Panc1 (cell line): ENCODE measurements around the gene CDHR2. TPM values are rescaled to one million over a fixed set of nuclear protein-coding genes. Genes with fewer than 3 reads are reported as not detected.

Experiments
- ATAC-seq: fragments of 200-7000 bp; cut with Tn5 transposase; 2 replicates; pipeline ENCODE4 v1.9.1; 2020; ENCODE audit warnings: mild to moderate bottlenecking, moderate library complexity
- BruUV-seq: library from RNA; stranded (reverse); fragments of 400-500 nt; replicated peaks from 2 replicates; lab custom pipeline; 2021; lab: Mats Ljungman, UMichigan
- CTCF ChIA-PET: fragments of 300-600 bp; sonication (Branson Sonifier 250); formaldehyde crosslinking; loops from one replicate; lab custom pipeline; 2022; ENCODE audit warnings: antibody characterized with exemption; lab: Charles Lee
- POLR2A ChIA-PET: fragments of 300-600 bp; sonication (Branson Sonifier 250); formaldehyde crosslinking; loops from one replicate; lab custom pipeline; 2022; ENCODE audit warnings: antibody characterized with exemption; lab: Charles Lee
- DNase-seq: peaks from one replicate; pipeline ENCODE4 v3.0.0-alpha.2; 2010; ENCODE audit warnings: low read depth, low spot score
- H3K27ac ChIP-seq: 2 replicates; pipeline ENCODE4 v1.5.1; 2011; ENCODE audit warnings: mild to moderate bottlenecking, low read length, inconsistent platforms
- H3K27me3 ChIP-seq: fragments of 200-500 bp; sonication (Bioruptor generic); 2 replicates; pipeline ENCODE4 v1.6.0; 2014; ENCODE audit warnings: low read length, inconsistent platforms; ENCODE audit not compliant: control insufficient read depth, insufficient read depth
- H3K36me3 ChIP-seq: fragments of 200-500 bp; sonication (Bioruptor generic); 2 replicates; pipeline ENCODE4 v1.5.1; 2014; ENCODE audit warnings: inconsistent platforms, mild to moderate bottlenecking, low read length, moderate library complexity; ENCODE audit not compliant: control insufficient read depth, insufficient read depth
- H3K4me1 ChIP-seq: 2 replicates; pipeline ENCODE4 v1.5.1; 2011; ENCODE audit warnings: inconsistent platforms, mild to moderate bottlenecking, low read length, moderate library complexity; ENCODE audit not compliant: control insufficient read depth, insufficient read depth
- H3K4me3 ChIP-seq, 2 experiments: 2 replicates each; pipeline ENCODE4 v1.5.1; 2011 to 2012; ENCODE audit warnings: low read depth in 2 of 2, low read length in 2 of 2, mild to moderate bottlenecking in 2 of 2, inconsistent platforms in 1 of 2, moderate library complexity in 1 of 2
- H3K9me3 ChIP-seq: fragments of 200-500 bp; sonication (Bioruptor generic); 2 replicates; pipeline ENCODE4 v1.5.1; 2014; ENCODE audit warnings: low read depth, mild to moderate bottlenecking, inconsistent platforms, low read length, moderate library complexity; ENCODE audit not compliant: control insufficient read depth, insufficient read depth
- POLR2AphosphoS5 ChIP-seq: IDR thresholded peaks from 2 replicates; pipeline ENCODE4 v1.6.1; 2012; ENCODE audit warnings: mild to moderate bottlenecking, low read depth, low read length, moderate library complexity
- SIN3A ChIP-seq: IDR thresholded peaks from 2 replicates; pipeline ENCODE4 v1.6.1; 2012; ENCODE audit warnings: low read depth, mild to moderate bottlenecking, low read length, moderate library complexity, borderline replicate concordance; ENCODE audit not compliant: insufficient read depth
- TCF7L2 ChIP-seq: IDR thresholded peaks from 2 replicates; pipeline ENCODE4 v1.6.1; 2011; ENCODE audit warnings: mild to moderate bottlenecking, low read depth, low read length, inconsistent platforms
- in situ Hi-C: cut with HindIII; loops from 2 replicates; pipeline ENCODE4 v1.10.0; 2016; ENCODE audit warnings: low sequenced_read_pairs, low pct_unique_long_range_greater_than_20kb
- intact Hi-C: fragments of 100-400 bp; cut with micrococcal nuclease; formaldehyde crosslinking; loops from one replicate; pipeline ENCODE4 v1.10.0; 2022; ENCODE audit not compliant: unreplicated experiment
- total RNA-seq: library from RNA; stranded (reverse); gene quantifications from one replicate; pipeline ENCODE4 v1.2.1, GENCODE V29; 2021; ENCODE audit not compliant: unreplicated experiment
- TF ChIP-seq, protein P1 (sequence below), 2 experiments: IDR thresholded peaks; 2 replicates each; pipeline ENCODE4 v1.6.1; 2011 to 2012; ENCODE audit warnings: low read depth in 2 of 2, control low read depth in 1 of 2, low read length in 1 of 2, mild to moderate bottlenecking in 1 of 2, moderate library complexity in 1 of 2; ENCODE audit not compliant: insufficient read depth in 1 of 2
- TF ChIP-seq, protein P2 (sequence below): fragments of 450-650 bp; IDR thresholded peaks from 2 replicates; pipeline ENCODE4 v1.5.1; 2017; ENCODE audit warnings: mild to moderate bottlenecking

The CDHR2 gene
- total RNA-seq, 1 experiment from 2014 or later, result 0.72 TPM

GRCh38 chr5:176594554-176594953, 45.4 kb downstream of the CDHR2 start:
- Histone ChIP-seq H3K4me1 (no peaks in the 10 kb centered on the region), H3K4me3 (no peak overlapping the region), H3K27me3 (no peaks in the 10 kb centered on the region), H3K9me3 (no peaks in the 10 kb centered on the region), H3K36me3 (no peaks in the 10 kb centered on the region), H3K27ac (no peak overlapping the region)
- CTCF ChIA-PET, result no interaction called here
- no TSS peak for BruUV-seq
- POLR2A ChIA-PET, result interaction anchor here (0.6 kb wide), 1 partner anchor 273 kb away, joined by 9 read pairs; no protein-coding TSS in a partner anchor
- DNase-seq, result no peak
- in situ Hi-C loops, result no loop called here
- TF ChIP-seq, protein P1, sequence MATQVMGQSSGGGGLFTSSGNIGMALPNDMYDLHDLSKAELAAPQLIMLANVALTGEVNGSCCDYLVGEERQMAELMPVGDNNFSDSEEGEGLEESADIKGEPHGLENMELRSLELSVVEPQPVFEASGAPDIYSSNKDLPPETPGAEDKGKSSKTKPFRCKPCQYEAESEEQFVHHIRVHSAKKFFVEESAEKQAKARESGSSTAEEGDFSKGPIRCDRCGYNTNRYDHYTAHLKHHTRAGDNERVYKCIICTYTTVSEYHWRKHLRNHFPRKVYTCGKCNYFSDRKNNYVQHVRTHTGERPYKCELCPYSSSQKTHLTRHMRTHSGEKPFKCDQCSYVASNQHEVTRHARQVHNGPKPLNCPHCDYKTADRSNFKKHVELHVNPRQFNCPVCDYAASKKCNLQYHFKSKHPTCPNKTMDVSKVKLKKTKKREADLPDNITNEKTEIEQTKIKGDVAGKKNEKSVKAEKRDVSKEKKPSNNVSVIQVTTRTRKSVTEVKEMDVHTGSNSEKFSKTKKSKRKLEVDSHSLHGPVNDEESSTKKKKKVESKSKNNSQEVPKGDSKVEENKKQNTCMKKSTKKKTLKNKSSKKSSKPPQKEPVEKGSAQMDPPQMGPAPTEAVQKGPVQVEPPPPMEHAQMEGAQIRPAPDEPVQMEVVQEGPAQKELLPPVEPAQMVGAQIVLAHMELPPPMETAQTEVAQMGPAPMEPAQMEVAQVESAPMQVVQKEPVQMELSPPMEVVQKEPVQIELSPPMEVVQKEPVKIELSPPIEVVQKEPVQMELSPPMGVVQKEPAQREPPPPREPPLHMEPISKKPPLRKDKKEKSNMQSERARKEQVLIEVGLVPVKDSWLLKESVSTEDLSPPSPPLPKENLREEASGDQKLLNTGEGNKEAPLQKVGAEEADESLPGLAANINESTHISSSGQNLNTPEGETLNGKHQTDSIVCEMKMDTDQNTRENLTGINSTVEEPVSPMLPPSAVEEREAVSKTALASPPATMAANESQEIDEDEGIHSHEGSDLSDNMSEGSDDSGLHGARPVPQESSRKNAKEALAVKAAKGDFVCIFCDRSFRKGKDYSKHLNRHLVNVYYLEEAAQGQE (IDR thresholded peaks at IDR 0.05; ENCODE audit: insufficient read depth in 1 of 2, low read depth in 2 of 2, low read length in 1 of 2), result no peak
- intact Hi-C loops, result no loop called here
- 0 out of 2 replicates have a peak, but pooled peaks have one; percentile 20 for ATAC-seq

- ChIA-PET CTCF (no interaction called here), POLR2A (no interaction called here)
- Histone ChIP-seq H3K4me3 (no peak overlapping the region), H3K27me3 (no peaks in the 10 kb centered on the region), H3K4me1 (no peaks in the 10 kb centered on the region), H3K27ac (no peak overlapping the region), H3K9me3 (no peaks in the 10 kb centered on the region), H3K36me3 (no peaks in the 10 kb centered on the region)
- intact Hi-C loops (no loop called here), in situ Hi-C loops (no loop called here)
- BruUV-seq, result no TSS peak
- TF ChIP-seq, protein P2, sequence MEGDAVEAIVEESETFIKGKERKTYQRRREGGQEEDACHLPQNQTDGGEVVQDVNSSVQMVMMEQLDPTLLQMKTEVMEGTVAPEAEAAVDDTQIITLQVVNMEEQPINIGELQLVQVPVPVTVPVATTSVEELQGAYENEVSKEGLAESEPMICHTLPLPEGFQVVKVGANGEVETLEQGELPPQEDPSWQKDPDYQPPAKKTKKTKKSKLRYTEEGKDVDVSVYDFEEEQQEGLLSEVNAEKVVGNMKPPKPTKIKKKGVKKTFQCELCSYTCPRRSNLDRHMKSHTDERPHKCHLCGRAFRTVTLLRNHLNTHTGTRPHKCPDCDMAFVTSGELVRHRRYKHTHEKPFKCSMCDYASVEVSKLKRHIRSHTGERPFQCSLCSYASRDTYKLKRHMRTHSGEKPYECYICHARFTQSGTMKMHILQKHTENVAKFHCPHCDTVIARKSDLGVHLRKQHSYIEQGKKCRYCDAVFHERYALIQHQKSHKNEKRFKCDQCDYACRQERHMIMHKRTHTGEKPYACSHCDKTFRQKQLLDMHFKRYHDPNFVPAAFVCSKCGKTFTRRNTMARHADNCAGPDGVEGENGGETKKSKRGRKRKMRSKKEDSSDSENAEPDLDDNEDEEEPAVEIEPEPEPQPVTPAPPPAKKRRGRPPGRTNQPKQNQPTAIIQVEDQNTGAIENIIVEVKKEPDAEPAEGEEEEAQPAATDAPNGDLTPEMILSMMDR, result no peak
- TF ChIP-seq SIN3A, result no peak
- TF ChIP-seq TCF7L2, result no peak
- TF ChIP-seq, protein P1 (IDR thresholded peaks at IDR 0.05; ENCODE audit: insufficient read depth in 1 of 2, low read depth in 2 of 2, low read length in 1 of 2), result no peak
- TF ChIP-seq POLR2AphosphoS5, result no peak
- DNase-seq (no peak), ATAC-seq (no peak; the same call in 1 of the 2 replicates)
Observed at GRCh38 chr5:176595386-176595943, 46.3 kb downstream of the CDHR2 start.
